ENCODE data around the gene PRXL2B. TPM values are rescaled to one million over a fixed set of nuclear protein-coding genes. Genes with fewer than 3 reads are reported as not detected.

PRXL2B gene
- total RNA-seq, 1 experiment from 2014 or later = 34.8 TPM

GRCh38 chr1:2628191-2628932 is 41.8 kb downstream of the PRXL2B start:
- H3K4me3 ChIP-seq (ENCODE audit: low read depth, low read length, poor library complexity, severe bottlenecking) = no peak overlapping the region
- H3K27me3 ChIP-seq (replicated peaks; ENCODE audit: insufficient read depth, low read depth, low read length, poor library complexity) = peaks cover 45% of the 10 kb centered on the region
- no peaks in the 10 kb centered on the region for H3K4me1 ChIP-seq (ENCODE audit: insufficient read depth, low read length, poor library complexity, severe bottlenecking)
- no peaks in the 10 kb centered on the region for H3K36me3 ChIP-seq (ENCODE audit: insufficient read depth, low read length, poor library complexity, severe bottlenecking)
- ChIA-PET POLR2A (ENCODE audit: low non-redundant PET) (no interaction called here), CTCF (no interaction called here)
- no peak for DNase-seq (ENCODE audit: low spot score)
- no peak overlapping the region for H3K27ac ChIP-seq (ENCODE audit: low read depth, low read length, poor library complexity, severe bottlenecking)
- TF ChIP-seq CTCF (conservative IDR thresholded peaks at IDR 0.05; ENCODE audit: low read depth, low read length) = no peak
- peak; percentile 69 for TF ChIP-seq EZH2 (IDR thresholded peaks at IDR 0.05; ENCODE audit: borderline replicate concordance, low read depth, low read length, poor library complexity, severe bottlenecking)
- H3K9me3 ChIP-seq (ENCODE audit: low read depth, low read length, poor library complexity, severe bottlenecking) = no peaks in the 10 kb centered on the region
- BruUV-seq (replicated peaks) = no TSS peak
- intact Hi-C loops (cut with micrococcal nuclease; ENCODE audit: unreplicated experiment) = no loop called here

- H3K9me3 ChIP-seq (ENCODE audit: low read depth, low read length, poor library complexity, severe bottlenecking) = no peaks in the 10 kb centered on the region
Measured at GRCh38 chr1:2628933-2629626, 42.5 kb downstream of the PRXL2B start.

More at GRCh38 chr1:2628933-2629626, 42.5 kb downstream of the PRXL2B start:
- no peak for DNase-seq (ENCODE audit: low spot score)
- H3K4me3 ChIP-seq (ENCODE audit: low read depth, low read length, poor library complexity, severe bottlenecking) = no peak overlapping the region
- peaks cover 45% of the 10 kb centered on the region for H3K27me3 ChIP-seq (replicated peaks; ENCODE audit: insufficient read depth, low read depth, low read length, poor library complexity)
- intact Hi-C loops (cut with micrococcal nuclease; ENCODE audit: unreplicated experiment) = no loop called here
- H3K4me1 ChIP-seq (ENCODE audit: insufficient read depth, low read length, poor library complexity, severe bottlenecking) = no peaks in the 10 kb centered on the region
- ChIA-PET POLR2A (ENCODE audit: low non-redundant PET) (no interaction called here), CTCF (no interaction called here)
- no peaks in the 10 kb centered on the region for H3K36me3 ChIP-seq (ENCODE audit: insufficient read depth, low read length, poor library complexity, severe bottlenecking)
- no peak overlapping the region for H3K27ac ChIP-seq (ENCODE audit: low read depth, low read length, poor library complexity, severe bottlenecking)
- no peak for TF ChIP-seq CTCF (conservative IDR thresholded peaks at IDR 0.05; ENCODE audit: low read depth, low read length)
- no peak for TF ChIP-seq EZH2 (IDR thresholded peaks at IDR 0.05; ENCODE audit: borderline replicate concordance, low read depth, low read length, poor library complexity, severe bottlenecking)
- BruUV-seq (replicated peaks) = no TSS peak
